Islet of Langerhans (tissue), 1 donor: ENCODE results near the gene SIT1.

Experiments
- FAIRE-seq: peaks from one replicate; lab custom pipeline; 2011; peaks lifted over from hg19 to GRCh38; lab: Jason Lieb, UNC

Gene SIT1, protein sequence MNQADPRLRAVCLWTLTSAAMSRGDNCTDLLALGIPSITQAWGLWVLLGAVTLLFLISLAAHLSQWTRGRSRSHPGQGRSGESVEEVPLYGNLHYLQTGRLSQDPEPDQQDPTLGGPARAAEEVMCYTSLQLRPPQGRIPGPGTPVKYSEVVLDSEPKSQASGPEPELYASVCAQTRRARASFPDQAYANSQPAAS

DNA sequence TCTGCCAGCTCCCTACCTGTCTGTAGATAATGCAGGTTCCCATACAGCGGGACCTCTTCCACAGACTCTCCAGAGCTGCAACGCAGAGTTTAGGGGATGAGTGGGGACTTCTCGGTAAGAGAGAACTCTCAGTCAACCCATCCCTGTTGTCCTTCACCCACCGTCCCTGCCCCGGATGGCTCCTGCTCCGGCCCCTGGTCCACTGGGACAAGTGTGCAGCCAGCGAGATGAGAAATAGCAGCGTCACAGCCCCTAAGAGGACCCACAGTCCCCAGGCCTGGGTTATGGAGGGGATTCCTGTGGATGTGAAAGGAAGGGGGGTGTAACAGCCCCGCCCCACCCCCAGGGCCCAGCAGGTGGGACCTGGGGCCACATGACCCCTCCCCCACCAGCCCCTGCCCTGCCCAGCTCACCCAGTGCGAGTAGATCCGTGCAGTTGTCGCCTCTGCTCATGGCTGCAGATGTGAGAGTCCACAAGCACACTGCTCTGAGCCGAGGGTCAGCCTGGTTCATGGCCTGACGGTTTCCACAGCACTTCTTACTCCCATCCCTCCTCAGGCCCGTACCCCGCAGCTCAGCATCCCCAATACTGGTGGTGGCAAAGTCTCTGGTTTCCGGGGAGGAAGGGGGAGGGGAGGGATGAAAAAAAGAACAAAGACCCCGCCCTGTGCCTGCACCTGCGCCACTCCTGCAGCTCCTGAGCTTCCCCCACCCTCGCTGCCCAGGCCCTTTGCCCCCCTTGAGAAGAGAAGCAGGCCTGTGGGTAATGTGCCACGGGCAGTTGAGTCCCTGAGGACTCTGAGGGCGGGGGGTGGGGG, at the start of gene SIT1:
Gene SIT1, minus strand, starts transcription at position 591 of the 818 bp plus-strand sequence. Its CDS starts 78 bp downstream, at position 513.
- FAIRE-seq = no peak

DNA sequence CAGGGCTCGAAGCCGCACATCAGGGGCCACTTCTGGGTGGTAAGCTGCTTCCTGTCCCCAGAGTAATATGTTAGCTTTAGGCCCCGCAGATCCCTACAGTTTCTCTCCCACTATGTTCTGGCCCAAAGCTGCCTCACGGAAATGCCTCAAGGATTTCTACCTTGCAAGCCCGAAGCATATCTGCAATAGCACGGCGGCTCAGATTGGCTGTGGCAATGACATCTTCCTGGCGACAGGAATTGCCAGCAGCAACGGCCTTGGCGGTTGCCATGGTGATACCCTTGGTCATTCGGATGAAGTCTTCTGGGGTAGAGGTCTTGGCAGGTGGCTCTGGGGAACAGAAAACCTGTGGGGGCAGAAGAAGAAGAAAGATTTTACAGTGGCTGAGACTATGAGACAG, 49.3 kb upstream of the SIT1 start:
- no peak for FAIRE-seq

DNA sequence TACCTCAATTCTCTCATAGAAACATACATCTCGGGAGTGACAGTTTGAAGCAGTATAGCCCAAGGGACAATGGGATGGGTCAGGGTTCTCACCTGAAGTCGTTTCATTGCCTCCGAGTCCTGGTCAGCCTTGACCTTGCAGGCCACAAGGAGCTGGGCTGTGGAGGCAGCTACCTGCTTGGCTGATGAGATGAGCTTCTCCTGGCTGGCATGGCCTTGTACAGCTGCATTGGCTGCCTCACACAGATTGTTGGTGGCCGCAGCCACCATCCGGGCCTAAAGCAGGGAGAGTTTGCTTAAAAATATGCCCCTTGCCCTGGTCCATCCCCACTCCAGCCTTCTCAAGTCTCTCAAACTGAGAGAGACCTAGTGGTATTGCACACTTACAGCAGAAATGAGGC, 47.5 kb upstream of the SIT1 start:
- FAIRE-seq = no peak

DNA sequence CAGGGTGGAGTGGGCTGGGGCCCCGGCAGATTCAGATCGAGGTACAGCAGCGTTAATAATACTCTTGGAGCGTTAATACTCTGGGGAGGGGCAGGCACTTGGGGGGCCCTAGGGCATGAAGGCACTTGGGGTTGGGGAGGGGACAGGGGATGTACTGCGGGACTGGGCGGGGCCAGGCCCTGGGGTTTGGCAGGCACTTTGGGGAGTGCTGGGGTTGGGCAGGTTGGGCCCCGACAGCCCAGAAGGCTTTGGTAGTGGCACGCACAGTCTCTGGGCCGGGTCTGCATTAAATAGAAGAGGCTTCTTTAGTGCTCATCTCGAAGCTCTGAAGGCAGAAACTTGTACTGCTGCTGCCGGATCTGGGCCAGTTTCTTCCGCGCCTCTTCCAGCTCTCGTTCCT, 46.8 kb upstream of the SIT1 start:
- FAIRE-seq = no peak

DNA sequence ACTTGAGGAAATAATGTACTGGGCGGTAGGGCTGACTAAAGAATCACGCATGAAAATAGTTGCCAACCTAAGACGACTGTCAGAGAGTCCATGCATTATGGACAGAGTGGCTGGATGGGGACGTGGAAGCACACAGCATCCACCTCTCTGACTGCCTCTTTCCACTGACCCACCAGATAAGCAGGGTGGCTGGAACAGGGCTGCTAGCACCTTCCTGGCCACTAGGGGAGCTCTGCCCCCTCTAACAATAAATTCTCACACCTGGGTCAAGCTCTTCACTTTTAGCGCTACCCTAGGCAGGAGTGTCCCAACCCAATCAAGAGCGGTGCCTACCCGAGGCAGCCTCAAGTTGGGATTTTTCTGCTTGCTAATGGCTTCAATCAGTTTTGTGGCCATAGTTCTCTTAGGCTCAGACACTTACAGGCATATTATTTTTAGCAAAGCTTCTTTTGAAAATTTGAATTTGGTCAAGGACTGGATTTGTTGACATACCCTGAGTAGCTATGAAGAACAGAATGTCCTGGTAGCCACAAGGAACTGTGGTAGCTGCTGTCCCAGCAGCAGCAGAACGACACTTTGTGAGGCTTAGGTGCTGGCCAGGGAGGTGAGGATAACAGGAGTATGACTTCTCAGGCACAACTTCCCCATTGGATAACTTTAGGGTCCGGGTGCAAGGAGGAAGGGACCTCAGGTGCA, 45.9 kb upstream of the SIT1 start:
- no peak for FAIRE-seq

DNA sequence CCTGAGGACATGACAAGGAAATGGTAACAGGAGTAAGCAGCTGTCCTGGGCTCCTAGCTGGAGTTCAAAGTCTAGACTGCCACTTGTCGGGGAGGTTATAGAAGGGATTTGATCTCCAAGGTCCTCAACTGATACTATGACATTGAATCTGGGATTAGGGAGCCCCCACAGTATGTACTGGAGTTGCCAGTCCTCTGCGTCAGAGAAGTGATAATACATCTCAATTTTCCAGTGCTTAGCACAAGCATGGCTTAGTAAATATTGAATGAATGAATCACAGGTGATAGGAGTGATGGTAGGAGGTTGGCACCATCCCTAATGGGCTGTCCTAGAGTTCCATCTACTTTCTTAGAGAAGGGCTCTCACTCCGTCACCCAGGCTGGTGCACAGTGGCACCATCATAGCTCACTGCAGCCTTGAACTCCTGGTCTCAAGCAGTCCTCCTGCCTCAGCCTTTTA, 45.2 kb upstream of the SIT1 start:
- peak; percentile 47 for FAIRE-seq

DNA sequence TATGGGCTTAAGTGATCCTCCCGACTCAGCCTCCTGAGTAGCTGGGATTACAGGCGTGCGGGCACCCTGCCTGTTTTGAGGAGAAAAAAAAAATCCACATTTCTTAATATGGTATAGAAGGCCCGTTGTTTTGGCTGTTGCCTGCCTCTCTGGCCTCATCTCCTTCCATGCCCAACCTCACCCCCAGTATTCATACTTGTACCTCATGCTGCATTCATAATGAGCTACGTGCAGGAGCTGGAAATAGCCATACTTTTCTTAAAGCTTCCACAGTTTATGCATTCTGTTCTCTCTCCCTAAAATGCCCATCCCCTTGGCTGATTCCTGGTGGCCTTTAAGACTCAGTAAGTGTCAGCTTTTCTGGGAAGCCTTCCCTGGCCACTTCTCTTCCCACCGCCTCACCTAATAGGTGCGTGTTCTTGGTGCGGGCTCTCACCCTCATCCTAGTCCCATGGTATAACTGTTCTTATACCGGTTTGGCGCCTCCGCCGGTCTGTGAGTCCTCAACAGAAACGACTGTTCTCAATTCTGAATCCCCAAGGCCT, 41.1 kb upstream of the SIT1 start:
- FAIRE-seq = no peak

DNA sequence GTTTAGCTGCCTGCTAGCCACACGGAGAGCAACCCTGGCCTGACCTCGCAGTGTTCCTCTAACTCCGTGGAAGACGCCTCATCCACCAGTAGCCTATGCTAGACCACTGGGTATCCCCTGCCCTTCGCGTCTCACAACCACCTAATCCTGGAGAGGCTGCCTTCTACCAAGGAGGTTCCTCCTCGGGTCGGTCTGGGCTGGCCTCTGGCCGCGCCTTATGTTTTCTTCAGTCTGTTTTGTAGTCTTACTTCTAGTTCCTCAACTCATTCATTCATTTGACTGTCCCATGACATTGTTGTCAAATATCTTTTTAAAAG, 40.6 kb upstream of the SIT1 start:
- no peak for FAIRE-seq

DNA sequence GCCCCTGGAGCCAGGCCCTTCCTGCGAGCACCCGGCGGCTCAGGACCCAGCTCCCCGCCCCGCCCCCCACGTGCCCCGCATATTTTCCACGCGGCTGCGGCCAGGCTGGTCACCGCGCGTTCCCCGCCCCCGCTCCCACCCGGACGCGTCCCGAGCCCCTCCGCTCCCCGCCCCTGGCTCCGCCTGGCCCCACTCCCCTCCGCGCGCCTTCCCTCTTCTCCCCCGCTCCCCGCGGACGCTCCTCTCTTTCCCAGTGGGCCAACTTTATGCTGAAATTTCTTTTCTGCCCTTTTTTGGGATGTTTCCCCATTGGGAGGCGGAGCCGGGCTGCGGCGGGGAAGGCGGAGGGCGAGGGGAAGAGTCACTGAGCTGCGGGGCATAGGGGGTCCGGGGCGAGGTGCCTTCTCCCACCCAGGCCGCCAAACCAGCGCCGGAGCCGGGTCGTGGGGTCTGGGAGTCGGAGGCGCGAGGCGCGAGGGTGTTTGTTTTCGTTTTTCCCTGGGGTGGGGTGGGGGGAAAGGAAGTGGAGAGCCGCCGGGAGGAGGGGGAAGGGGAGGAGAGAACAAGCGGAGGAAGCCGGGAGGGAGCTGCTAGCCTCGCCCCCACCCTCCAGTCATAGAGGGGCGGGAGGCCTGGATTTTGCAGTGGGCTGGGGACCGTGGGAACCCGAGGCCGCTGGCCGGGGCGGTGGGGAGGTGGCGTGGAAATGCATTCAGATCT, 40.0 kb upstream of the SIT1 start:
- no peak for FAIRE-seq

DNA sequence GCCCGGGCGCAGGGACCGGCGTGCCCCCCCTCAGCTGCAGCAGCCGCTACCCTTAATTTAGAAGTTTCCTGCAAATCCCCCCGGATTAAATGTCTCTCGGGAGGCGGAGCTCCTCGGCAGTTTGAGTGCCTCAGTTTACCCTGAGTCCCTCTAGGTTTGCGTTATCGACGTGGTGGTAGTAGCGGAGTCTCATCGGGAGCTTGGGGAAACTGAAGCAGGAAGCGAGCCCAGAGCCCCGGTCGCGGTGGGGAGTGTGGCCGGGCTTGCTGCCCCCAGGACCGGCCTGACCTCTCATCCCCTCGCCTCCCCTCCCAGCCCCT, 39.5 kb upstream of the SIT1 start:
- no peak for FAIRE-seq

DNA sequence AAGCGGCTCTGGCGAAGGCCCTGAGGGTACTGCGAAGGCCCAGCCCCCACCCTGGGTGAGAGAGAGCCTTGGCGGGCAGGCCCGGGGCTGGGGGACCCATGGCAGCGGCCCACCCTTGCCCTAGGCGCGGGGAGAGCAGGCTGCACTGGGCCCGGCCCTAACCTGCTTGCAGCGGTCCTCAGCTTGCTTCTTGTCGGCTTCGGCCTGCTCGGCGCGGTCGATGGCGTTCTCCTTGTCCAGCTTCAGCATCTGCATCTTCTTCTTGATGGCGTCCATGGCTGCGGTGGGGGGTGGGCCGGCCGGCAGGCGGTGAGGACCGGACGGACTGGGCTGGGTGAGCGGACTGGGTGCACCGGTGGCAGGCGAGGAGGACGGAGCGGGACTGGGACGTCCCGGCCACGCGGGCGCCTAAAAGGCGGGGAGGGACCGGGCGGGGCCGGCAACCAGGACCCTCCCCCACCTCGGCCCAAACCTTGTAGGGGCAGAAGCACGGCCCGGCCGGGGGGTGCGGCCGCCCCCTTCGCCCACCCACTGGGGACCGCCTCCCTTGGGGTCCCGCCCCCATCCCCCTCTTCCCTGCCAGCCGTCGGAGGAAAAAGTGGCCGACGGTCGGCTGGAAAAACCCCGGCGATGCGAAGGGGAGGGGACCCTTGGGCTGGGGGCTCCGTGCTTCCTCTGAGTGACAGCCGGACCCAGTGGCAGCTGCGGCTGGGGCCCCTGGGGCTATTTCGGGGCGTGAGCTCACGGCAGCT, 39.0 kb upstream of the SIT1 start, which contains the start of gene TPM2:
Gene TPM2, minus strand, starts transcription at position 384 of the 752 bp plus-strand sequence. Its CDS starts 108 bp downstream, at position 276.
- FAIRE-seq = no peak

DNA sequence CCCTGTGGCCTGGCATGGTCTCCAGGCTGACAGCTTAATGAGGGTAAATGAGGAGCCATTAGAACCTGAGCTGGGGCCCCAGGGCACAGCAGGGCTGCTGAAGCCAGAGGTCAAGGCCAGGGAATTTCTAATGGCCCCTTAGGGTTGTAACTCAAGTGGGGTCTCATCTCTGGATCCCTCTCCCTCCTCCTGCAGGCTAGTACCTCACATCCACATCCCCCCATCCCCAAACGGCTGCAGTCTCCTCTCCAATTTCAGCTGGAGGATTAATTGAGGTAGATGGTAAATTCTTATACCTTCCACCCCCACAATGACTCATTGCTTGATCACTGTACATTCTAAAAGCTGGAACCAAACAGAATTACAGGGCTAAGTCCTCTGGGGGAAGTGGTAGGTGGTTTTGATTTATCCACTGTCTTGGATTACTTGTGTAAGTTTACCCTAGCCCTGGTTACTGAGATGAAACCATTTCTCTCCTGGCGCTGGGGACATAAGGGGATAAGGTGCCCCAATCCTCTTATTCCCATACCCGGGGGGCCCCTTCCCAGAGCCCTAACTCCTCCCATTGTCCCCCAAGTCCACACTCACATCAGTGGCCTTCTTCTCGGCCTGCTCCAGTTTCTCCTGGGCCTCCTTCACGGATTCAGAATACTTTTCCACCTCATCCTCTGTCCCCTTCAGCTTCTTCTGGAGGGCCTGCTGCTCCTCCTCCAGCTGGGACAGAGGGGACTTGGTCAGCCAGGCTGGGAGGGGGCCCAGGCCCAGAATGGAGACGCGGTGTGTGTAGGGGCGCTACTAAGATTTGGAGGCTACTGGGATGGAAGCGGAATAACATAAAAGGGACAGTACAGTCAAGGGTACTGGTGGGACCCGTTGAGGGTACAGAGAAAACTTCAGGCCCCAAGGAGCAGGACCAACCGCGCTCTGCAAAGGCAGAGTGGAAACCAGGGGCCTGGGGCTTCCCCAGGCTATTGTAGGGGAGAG, 38.1 kb upstream of the SIT1 start:
- FAIRE-seq = no peak

DNA sequence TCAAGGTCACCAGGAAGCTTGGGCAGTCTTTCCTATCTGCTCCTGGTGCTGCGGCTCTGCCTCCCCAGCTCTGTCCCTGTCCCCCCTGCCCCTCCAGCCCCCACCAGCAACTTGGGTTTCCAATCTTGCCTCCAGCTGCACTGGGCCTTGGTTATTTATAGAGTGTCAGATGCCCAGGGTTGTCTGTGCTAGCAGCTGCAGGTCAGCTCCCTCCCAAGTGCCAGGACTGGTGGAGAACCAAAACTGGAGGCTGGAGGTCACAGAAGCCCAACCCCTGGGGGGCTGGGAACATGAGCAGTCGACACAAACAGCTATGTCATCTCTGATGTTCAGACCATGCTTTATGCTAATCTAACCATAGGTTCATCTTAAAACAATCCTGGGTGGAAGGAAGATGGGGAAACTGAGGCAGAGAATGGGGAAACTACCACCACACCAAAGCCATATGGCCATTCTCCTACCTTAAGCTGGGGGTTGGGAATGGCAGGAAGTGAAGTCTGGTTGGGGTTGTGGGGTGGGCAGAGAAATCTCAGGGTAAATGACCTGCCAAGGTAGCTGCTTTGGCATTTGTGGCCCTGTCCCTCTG, 37.3 kb upstream of the SIT1 start:
- FAIRE-seq = no peak

DNA sequence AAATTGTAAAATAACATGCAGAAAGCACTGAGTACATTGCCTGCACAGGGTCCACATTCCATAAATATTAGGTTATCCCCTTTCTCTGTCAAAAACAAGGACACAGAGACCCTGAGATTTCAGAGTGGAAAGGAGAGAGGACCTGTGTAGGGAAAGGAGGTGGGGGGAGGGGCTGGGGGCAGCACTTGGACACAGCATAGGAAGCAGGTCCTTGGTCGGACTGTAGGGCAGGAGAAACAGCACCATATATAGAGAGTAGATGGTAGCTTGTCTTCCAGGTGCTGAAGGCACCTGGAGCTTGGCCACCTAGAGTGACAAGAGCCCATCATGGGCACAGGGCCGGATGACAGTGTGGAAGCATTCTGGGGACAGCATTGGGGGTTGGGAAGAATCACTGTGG, 36.6 kb upstream of the SIT1 start:
- FAIRE-seq = no peak

DNA sequence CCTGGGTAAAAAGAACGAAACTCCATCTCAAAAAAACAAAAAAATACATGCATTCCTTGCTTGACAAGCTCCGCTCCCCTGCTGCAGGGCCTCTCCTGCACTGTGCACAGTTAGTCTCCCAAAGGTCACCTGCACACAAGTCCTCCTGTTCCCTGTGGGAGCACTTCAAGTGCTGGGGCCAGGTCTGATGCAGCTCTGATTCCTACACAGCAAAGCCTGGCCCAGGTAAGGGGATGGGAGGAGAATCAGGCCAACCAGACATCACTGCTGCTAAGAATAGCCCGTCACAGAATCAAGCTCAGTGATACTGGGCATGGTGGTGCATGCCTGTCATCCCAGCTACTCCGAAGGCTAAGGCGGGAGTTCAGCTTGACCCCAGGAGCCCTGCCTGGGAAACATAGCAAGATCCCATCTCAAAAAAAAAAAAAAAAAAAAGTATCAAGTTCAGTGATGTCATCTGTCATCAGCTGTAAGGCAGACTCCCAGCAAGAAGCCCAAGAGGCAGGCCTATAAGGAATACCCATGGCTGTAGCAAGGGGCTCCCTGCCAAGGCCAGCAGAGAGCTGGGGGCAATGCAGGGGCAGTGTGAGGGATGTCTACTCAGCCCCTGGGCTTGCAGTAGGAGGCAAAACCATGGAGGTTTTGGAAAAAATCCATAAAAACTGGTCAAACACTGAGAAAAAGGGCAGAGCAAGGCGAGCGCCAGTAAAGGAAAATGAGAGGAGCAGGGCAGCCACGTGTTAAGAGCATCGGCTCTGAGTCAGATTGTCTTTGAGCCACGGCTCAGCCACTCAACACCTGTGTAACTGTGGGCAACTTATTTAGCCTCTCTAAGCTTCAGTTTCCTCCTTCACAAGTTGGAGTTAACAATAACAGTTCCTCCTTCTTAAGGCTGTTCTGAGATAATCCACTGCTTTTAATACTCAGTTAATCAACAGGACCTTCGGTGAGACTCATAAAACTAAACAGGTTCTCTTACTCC, 35.8 kb upstream of the SIT1 start:
- no peak for FAIRE-seq

DNA sequence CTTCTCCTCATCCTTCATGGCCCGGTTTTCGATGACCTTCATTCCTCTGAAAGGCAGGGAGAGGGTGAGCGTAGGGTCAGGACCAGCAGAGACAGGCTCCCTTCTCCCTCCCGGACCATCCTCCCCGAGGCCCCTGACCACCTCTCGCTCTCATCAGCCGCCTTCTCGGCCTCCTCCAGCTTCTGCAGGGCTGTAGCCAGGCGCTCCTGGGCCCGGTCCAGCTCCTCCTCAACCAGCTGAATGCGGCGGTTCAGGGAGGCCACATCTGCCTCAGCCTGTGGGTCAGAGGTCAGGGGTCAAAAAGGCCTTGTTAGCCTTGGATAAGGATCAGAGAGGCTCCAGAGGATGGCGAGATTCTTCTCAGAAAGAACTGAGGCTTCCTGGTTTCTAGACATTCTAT, 34.8 kb upstream of the SIT1 start:
- FAIRE-seq = no peak

DNA sequence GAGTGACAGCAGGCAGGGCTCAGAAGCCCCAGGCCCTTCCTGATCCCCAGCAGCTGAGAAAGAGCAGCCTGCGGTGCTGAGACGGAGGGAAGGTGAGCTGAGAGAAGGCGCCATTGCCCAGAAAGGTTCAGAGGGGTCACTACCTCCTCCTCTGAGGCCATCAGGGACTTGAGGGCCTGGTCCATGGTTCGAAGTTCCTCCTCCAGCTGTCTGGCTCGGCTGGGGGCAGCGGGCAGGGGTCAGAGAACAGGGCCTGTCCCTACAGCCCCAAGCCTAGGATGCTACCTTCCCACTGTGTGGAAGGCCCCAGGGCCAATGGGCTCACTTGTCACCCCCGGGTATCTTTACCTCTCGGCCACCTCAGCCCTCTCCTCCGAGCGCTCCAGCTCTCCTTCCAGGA, 34.2 kb upstream of the SIT1 start:
- FAIRE-seq = no peak

DNA sequence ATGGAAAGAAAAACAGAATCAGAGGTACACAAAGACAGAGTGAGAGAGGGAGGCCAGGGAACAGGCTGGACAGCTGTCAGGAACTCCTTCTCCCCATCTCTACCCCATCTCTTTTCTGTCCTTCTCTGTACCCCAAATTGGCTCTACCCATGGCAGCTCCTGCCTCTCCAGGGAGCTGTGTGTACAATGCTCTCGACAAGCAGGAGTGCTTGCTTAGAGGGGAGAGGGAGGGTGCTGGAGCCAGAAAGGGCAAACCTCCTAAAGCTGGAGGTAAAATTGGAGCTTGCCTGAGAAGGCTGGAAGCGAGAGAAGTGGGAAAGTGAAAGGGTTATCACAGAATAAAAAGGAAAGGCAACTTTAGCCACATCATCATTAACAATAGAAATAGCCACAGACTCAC, 32.6 kb upstream of the SIT1 start:
- FAIRE-seq = no peak
